COLO829 (cell line): ENCODE results near the gene LRG1.

Source experiments
- DNase-seq: peaks from one replicate; pipeline ENCODE4 v3.0.0; 2012; ENCODE audit warnings: low spot score

LRG1 gene

GRCh38 chr19:4539693-4540581 is at the start of gene LRG1:
Gene LRG1, minus strand, starts transcription at chr19:4540036. Its CDS starts 23 bp downstream, at chr19:4540013.
- DNase-seq, result no peak

GRCh38 chr19:4588291-4588761 is 48.5 kb upstream of the LRG1 start:
- DNase-seq, result no peak

GRCh38 chr19:4587527-4587926 is 47.7 kb upstream of the LRG1 start:
- DNase-seq, result no peak

GRCh38 chr19:4586691-4587090 is 46.9 kb upstream of the LRG1 start:
- DNase-seq, result no peak

- no peak for DNase-seq
Observed at GRCh38 chr19:4586245-4586644, 46.4 kb upstream of the LRG1 start.

- DNase-seq, result no peak
Observed at GRCh38 chr19:4585556-4585955, 45.7 kb upstream of the LRG1 start.

GRCh38 chr19:4584670-4585460 is 45.0 kb upstream of the LRG1 start:
- DNase-seq, result no peak

GRCh38 chr19:4583961-4584669 is 44.3 kb upstream of the LRG1 start:
- DNase-seq, result no peak

GRCh38 chr19:4582980-4583842 is 43.4 kb upstream of the LRG1 start:
- DNase-seq, result no peak

GRCh38 chr19:4581666-4582553 is 42.1 kb upstream of the LRG1 start:
- DNase-seq, result no peak

- DNase-seq, result no peak
Observed at GRCh38 chr19:4580961-4581665, 41.3 kb upstream of the LRG1 start.

- DNase-seq, result no peak
Observed at GRCh38 chr19:4580021-4580901, 40.4 kb upstream of the LRG1 start.

- DNase-seq, result no peak
Observed at GRCh38 chr19:4579389-4579788, 39.6 kb upstream of the LRG1 start.

- no peak for DNase-seq
Observed at GRCh38 chr19:4578552-4579248, 38.9 kb upstream of the LRG1 start.

GRCh38 chr19:4577020-4577782 is 37.4 kb upstream of the LRG1 start:
- peak; percentile 60 for DNase-seq

GRCh38 chr19:4576016-4576933 is 36.4 kb upstream of the LRG1 start:
- no peak for DNase-seq
